ENCODE data around the gene FXR2.

The FXR2 gene

DNA sequence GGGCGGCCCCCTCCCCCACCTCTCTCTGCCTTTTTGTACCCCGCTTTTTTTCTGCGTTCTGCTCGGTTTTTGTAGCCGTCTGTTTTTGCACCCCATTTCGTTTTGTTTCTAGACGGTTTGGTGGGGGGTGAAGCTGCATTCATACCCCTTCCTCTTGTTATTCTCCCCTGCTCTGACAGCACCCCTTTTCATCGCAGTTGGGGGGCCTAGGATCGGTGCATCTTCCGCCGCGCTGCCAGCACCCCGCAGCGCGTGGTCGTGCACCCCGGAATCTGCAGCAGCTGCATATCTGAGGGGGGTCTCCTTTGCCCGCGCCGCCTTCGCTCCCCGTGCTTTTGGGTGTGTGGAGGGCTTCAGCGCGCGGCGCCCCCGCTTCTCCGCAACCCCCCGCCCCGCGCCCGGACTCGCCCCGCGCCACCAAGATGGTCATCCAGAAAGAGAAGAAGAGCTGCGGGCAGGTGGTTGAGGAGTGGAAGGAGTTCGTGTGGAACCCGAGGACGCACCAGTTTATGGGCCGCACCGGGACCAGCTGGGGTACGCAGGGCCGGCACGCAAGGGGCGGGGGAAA is 36.5 kb upstream of the FXR2 start (continued):
- TF ChIP-seq, protein P1, sequence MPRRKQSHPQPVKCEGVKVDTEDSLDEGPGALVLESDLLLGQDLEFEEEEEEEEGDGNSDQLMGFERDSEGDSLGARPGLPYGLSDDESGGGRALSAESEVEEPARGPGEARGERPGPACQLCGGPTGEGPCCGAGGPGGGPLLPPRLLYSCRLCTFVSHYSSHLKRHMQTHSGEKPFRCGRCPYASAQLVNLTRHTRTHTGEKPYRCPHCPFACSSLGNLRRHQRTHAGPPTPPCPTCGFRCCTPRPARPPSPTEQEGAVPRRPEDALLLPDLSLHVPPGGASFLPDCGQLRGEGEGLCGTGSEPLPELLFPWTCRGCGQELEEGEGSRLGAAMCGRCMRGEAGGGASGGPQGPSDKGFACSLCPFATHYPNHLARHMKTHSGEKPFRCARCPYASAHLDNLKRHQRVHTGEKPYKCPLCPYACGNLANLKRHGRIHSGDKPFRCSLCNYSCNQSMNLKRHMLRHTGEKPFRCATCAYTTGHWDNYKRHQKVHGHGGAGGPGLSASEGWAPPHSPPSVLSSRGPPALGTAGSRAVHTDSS (tag by site-specific recombination; IDR thresholded peaks at IDR 0.05): no peak
- no peak for TF ChIP-seq ZNF114 (tag by site-specific recombination; IDR thresholded peaks at IDR 0.05)
- TF ChIP-seq, protein P2, sequence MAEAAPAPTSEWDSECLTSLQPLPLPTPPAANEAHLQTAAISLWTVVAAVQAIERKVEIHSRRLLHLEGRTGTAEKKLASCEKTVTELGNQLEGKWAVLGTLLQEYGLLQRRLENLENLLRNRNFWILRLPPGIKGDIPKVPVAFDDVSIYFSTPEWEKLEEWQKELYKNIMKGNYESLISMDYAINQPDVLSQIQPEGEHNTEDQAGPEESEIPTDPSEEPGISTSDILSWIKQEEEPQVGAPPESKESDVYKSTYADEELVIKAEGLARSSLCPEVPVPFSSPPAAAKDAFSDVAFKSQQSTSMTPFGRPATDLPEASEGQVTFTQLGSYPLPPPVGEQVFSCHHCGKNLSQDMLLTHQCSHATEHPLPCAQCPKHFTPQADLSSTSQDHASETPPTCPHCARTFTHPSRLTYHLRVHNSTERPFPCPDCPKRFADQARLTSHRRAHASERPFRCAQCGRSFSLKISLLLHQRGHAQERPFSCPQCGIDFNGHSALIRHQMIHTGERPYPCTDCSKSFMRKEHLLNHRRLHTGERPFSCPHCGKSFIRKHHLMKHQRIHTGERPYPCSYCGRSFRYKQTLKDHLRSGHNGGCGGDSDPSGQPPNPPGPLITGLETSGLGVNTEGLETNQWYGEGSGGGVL (tag by site-specific recombination; IDR thresholded peaks at IDR 0.05): no peak
- TF ChIP-seq ZNF132 (tag by site-specific recombination; IDR thresholded peaks at IDR 0.05; ENCODE audit: borderline replicate concordance): no peak
- TF ChIP-seq, protein P3, sequence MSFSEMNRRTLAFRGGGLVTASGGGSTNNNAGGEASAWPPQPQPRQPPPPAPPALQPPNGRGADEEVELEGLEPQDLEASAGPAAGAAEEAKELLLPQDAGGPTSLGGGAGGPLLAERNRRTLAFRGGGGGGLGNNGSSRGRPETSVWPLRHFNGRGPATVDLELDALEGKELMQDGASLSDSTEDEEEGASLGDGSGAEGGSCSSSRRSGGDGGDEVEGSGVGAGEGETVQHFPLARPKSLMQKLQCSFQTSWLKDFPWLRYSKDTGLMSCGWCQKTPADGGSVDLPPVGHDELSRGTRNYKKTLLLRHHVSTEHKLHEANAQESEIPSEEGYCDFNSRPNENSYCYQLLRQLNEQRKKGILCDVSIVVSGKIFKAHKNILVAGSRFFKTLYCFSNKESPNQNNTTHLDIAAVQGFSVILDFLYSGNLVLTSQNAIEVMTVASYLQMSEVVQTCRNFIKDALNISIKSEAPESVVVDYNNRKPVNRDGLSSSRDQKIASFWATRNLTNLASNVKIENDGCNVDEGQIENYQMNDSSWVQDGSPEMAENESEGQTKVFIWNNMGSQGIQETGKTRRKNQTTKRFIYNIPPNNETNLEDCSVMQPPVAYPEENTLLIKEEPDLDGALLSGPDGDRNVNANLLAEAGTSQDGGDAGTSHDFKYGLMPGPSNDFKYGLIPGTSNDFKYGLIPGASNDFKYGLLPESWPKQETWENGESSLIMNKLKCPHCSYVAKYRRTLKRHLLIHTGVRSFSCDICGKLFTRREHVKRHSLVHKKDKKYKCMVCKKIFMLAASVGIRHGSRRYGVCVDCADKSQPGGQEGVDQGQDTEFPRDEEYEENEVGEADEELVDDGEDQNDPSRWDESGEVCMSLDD (tag by site-specific recombination; IDR thresholded peaks at IDR 0.05): peak; percentile 99
- no peak for TF ChIP-seq ZNF530 (tag by site-specific recombination; IDR thresholded peaks at IDR 0.05; ENCODE audit: low read depth)
- TF ChIP-seq ZNF184 (tag by site-specific recombination; IDR thresholded peaks at IDR 0.05): no peak
- TF ChIP-seq ZNF155 (tag by site-specific recombination; IDR thresholded peaks at IDR 0.05): no peak
- no peak for TF ChIP-seq MEIS1 (CRISPR knock-in tag; IDR thresholded peaks at IDR 0.05; ENCODE audit: borderline replicate concordance)
- no peak for TF ChIP-seq HOXA7 (CRISPR knock-in tag; IDR thresholded peaks at IDR 0.05; ENCODE audit: borderline replicate concordance)
- TF ChIP-seq, protein P4, sequence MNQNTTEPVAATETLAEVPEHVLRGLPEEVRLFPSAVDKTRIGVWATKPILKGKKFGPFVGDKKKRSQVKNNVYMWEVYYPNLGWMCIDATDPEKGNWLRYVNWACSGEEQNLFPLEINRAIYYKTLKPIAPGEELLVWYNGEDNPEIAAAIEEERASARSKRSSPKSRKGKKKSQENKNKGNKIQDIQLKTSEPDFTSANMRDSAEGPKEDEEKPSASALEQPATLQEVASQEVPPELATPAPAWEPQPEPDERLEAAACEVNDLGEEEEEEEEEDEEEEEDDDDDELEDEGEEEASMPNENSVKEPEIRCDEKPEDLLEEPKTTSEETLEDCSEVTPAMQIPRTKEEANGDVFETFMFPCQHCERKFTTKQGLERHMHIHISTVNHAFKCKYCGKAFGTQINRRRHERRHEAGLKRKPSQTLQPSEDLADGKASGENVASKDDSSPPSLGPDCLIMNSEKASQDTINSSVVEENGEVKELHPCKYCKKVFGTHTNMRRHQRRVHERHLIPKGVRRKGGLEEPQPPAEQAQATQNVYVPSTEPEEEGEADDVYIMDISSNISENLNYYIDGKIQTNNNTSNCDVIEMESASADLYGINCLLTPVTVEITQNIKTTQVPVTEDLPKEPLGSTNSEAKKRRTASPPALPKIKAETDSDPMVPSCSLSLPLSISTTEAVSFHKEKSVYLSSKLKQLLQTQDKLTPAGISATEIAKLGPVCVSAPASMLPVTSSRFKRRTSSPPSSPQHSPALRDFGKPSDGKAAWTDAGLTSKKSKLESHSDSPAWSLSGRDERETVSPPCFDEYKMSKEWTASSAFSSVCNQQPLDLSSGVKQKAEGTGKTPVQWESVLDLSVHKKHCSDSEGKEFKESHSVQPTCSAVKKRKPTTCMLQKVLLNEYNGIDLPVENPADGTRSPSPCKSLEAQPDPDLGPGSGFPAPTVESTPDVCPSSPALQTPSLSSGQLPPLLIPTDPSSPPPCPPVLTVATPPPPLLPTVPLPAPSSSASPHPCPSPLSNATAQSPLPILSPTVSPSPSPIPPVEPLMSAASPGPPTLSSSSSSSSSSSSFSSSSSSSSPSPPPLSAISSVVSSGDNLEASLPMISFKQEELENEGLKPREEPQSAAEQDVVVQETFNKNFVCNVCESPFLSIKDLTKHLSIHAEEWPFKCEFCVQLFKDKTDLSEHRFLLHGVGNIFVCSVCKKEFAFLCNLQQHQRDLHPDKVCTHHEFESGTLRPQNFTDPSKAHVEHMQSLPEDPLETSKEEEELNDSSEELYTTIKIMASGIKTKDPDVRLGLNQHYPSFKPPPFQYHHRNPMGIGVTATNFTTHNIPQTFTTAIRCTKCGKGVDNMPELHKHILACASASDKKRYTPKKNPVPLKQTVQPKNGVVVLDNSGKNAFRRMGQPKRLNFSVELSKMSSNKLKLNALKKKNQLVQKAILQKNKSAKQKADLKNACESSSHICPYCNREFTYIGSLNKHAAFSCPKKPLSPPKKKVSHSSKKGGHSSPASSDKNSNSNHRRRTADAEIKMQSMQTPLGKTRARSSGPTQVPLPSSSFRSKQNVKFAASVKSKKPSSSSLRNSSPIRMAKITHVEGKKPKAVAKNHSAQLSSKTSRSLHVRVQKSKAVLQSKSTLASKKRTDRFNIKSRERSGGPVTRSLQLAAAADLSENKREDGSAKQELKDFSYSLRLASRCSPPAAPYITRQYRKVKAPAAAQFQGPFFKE (tag by site-specific recombination; IDR thresholded peaks at IDR 0.05; ENCODE audit: borderline replicate concordance): no peak
- TF ChIP-seq, protein P5, sequence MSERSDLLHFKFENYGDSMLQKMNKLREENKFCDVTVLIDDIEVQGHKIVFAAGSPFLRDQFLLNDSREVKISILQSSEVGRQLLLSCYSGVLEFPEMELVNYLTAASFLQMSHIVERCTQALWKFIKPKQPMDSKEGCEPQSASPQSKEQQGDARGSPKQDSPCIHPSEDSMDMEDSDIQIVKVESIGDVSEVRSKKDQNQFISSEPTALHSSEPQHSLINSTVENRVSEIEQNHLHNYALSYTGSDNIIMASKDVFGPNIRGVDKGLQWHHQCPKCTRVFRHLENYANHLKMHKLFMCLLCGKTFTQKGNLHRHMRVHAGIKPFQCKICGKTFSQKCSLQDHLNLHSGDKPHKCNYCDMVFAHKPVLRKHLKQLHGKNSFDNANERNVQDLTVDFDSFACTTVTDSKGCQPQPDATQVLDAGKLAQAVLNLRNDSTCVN (tag by site-specific recombination; optimal IDR thresholded peaks at IDR 0.05): peak; percentile 65
- TF ChIP-seq ZNF837 (tag by site-specific recombination; IDR thresholded peaks at IDR 0.05): no peak
- peak; percentile 48; the same call in 1 of the 2 replicates for TF ChIP-seq ZNF747 (tag by site-specific recombination; IDR thresholded peaks at IDR 0.05)
- no peak for TF ChIP-seq ZNF266 (tag by site-specific recombination; IDR thresholded peaks at IDR 0.05; ENCODE audit: low read depth)
- no peak for TF ChIP-seq ZNF174 (tag by site-specific recombination; IDR thresholded peaks at IDR 0.05)
- no peak for TF ChIP-seq PRDM1 (tag by site-specific recombination; IDR thresholded peaks at IDR 0.05)
- no peak for TF ChIP-seq BCL11B (tag by site-specific recombination; IDR thresholded peaks at IDR 0.05; ENCODE audit: low read depth)
- TF ChIP-seq GLIS1 (tag by site-specific recombination; IDR thresholded peaks at IDR 0.05): peak; percentile 3; the same call in 1 of the 2 replicates
- TF ChIP-seq SP7 (tag by site-specific recombination; IDR thresholded peaks at IDR 0.05): 0 out of 2 replicates have a peak, but pooled peaks have one; percentile 10
- TF ChIP-seq, protein P6, sequence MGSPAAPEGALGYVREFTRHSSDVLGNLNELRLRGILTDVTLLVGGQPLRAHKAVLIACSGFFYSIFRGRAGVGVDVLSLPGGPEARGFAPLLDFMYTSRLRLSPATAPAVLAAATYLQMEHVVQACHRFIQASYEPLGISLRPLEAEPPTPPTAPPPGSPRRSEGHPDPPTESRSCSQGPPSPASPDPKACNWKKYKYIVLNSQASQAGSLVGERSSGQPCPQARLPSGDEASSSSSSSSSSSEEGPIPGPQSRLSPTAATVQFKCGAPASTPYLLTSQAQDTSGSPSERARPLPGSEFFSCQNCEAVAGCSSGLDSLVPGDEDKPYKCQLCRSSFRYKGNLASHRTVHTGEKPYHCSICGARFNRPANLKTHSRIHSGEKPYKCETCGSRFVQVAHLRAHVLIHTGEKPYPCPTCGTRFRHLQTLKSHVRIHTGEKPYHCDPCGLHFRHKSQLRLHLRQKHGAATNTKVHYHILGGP (tag by site-specific recombination; IDR thresholded peaks at IDR 0.05): no peak
- TF ChIP-seq ZNF112 (tag by site-specific recombination; IDR thresholded peaks at IDR 0.05): no peak
- no peak for TF ChIP-seq SETDB1 (IDR thresholded peaks at IDR 0.05; ENCODE audit: insufficient read length, low read length)
